ENCODE measurements around the gene KLF9. TPM values are rescaled to one million over a fixed set of nuclear protein-coding genes. Genes with fewer than 3 reads are reported as not detected.
A peak's percentile ranks its signal among the peaks of the same experiment; 100 is the strongest.

The KLF9 gene
- total and polyA plus RNA-seq, 9 donors: 15.1 to 171 (median 59.0) TPM

DNA sequence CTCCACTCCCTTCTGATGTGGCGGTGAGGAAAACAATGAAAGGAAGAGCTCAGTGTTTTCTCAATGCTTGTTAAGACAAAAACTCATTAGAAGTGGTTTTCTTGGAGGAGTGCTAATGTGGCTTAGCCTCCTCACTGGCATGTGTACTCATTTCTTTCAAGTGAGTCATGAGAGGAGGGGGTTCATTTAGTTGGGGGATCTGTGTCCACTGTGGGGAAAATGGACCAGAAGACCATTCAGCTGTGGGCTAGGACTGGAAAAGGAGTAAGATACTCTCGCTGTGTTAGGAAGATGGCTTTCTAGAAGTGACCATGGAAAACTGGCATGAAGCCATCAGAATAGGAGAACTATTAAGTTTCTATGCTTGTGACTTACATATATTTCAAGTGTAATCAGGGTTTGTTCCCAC lies 23.5 kb downstream of the KLF9 start:
- intact Hi-C loops (cut with DNase I): no loop called here
- no peak for DNase-seq
- no peak overlapping the region for H3K4me3 ChIP-seq
- no peak for TF ChIP-seq EP300 (IDR thresholded peaks at IDR 0.05)
- TF ChIP-seq, protein P1, sequence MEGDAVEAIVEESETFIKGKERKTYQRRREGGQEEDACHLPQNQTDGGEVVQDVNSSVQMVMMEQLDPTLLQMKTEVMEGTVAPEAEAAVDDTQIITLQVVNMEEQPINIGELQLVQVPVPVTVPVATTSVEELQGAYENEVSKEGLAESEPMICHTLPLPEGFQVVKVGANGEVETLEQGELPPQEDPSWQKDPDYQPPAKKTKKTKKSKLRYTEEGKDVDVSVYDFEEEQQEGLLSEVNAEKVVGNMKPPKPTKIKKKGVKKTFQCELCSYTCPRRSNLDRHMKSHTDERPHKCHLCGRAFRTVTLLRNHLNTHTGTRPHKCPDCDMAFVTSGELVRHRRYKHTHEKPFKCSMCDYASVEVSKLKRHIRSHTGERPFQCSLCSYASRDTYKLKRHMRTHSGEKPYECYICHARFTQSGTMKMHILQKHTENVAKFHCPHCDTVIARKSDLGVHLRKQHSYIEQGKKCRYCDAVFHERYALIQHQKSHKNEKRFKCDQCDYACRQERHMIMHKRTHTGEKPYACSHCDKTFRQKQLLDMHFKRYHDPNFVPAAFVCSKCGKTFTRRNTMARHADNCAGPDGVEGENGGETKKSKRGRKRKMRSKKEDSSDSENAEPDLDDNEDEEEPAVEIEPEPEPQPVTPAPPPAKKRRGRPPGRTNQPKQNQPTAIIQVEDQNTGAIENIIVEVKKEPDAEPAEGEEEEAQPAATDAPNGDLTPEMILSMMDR (IDR thresholded peaks at IDR 0.05): no peak
- TF ChIP-seq POLR2A (IDR thresholded peaks at IDR 0.05): no peak
- no peaks in the 10 kb centered on the region for H3K27me3 ChIP-seq
- no peak overlapping the region for H3K27ac ChIP-seq
- WGBS, 3 donors: 68 to 81% (median 75%) methylated on average over 2 of the region's 2 CpGs
- peaks cover 12% of the 10 kb centered on the region for H3K4me1 ChIP-seq (ENCODE audit: insufficient read depth)
- H3K36me3 ChIP-seq: no peaks in the 10 kb centered on the region
- no peaks in the 10 kb centered on the region for H3K9me3 ChIP-seq

DNA sequence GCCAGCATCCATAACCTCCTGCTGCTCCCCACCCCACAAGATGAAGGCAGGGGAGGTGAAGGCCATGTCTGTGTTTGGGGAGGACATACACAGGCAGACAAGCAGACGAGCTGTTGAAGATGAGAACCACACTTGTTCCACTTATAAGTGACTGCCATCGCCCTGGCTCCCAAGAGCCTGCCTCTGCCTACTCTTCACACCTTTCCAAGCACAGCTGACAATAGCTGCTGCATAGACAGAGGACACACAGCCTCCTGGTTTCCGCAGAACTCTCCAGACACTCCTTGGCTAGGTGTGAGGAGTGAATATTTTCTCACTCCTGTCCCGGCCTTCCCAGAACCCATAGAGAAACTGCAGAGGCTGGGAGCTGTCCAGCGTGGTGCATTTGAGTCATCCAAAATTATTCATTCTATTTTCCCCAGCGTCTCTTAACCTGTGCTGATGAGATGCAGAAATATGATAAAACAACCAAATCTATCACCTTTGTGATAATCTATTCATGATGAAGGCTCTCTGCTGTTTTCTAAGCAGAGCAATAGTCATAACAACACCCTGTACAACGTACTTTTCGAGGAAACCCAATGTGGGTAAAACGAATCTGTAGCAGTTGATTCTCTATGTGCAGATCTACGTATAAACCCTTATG lies 24.7 kb downstream of the KLF9 start:
- DNase-seq: no peak
- no peak overlapping the region for H3K4me3 ChIP-seq
- no peaks in the 10 kb centered on the region for H3K9me3 ChIP-seq
- H3K27ac ChIP-seq: no peak overlapping the region
- H3K36me3 ChIP-seq: no peaks in the 10 kb centered on the region
- H3K27me3 ChIP-seq: no peaks in the 10 kb centered on the region
- WGBS, 3 donors: 34 to 45% (median 44%) methylated on average over 10 of the region's 10 CpGs
- no peak for TF ChIP-seq POLR2A (IDR thresholded peaks at IDR 0.05)
- TF ChIP-seq, protein P1 (IDR thresholded peaks at IDR 0.05): no peak
- TF ChIP-seq EP300 (IDR thresholded peaks at IDR 0.05): no peak
- peaks cover 12% of the 10 kb centered on the region for H3K4me1 ChIP-seq (ENCODE audit: insufficient read depth)
- intact Hi-C loops (cut with DNase I): no loop called here

DNA sequence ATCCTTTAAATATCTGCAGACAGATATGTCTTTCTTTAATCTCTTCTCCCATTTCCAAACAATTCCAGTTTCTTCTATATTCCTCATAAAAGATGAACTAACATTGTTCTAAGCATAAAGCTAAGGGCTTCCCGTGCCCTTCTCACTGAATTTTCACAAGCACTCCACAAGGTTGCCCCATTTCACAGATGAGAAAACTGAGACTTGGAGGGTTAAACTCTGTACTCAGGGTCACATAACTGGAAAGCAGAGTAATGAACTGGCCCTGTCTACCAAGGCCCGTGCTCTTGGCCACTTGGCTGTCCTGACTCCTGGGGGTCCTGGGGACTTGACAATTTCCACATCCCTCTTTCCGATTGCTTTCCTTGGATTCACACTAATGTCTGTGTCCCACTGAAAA lies 25.3 kb downstream of the KLF9 start:
- no peak for DNase-seq
- Histone ChIP-seq H3K27me3 (no peaks in the 10 kb centered on the region), H3K4me1 (ENCODE audit: insufficient read depth) (peaks cover 12% of the 10 kb centered on the region), H3K4me3 (no peak overlapping the region), H3K9me3 (no peaks in the 10 kb centered on the region), H3K36me3 (no peaks in the 10 kb centered on the region), H3K27ac (no peak overlapping the region)
- TF ChIP-seq EP300 (IDR thresholded peaks at IDR 0.05) (no peak), POLR2A (IDR thresholded peaks at IDR 0.05) (no peak)
- TF ChIP-seq, protein P1 (IDR thresholded peaks at IDR 0.05): no peak
- intact Hi-C loops (cut with DNase I): no loop called here
- 60 to 67% (median 66%) methylated on average over 3 of the region's 3 CpGs for WGBS, 3 donors

DNA sequence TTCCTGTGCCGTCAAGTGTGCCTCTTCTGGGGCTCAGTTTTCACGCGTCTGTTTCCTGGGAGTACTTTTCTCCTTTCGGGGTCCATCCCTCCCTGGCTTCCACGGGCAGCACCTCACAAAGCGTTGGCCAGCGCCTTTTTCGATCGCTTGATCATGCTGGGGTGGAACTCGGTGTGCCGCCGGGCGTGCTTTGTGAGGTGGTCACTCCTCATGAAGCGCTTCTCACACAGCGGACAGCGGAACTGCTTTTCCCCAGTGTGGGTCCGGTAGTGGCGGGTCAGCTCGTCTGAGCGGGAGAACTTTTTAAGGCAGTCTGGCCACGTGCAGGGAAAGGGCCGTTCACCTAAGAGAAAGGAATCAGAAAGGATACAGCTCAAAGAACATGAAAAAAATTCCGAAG lies 26.8 kb downstream of the KLF9 start:
- intact Hi-C loops (cut with DNase I): no loop called here
- peaks cover 12% of the 10 kb centered on the region for H3K4me1 ChIP-seq (ENCODE audit: insufficient read depth)

More for the DNA sequence above, 26.8 kb downstream of the KLF9 start:
- WGBS, 3 donors: 92 to 93% (median 93%) methylated on average over 23 of the region's 23 CpGs
- Histone ChIP-seq H3K27me3 (no peaks in the 10 kb centered on the region), H3K27ac (no peak overlapping the region), H3K9me3 (no peaks in the 10 kb centered on the region), H3K4me3 (no peak overlapping the region), H3K36me3 (no peaks in the 10 kb centered on the region)
- peak in 1 of 5 donors; percentile 52 for DNase-seq
- TF ChIP-seq, protein P1 (IDR thresholded peaks at IDR 0.05): no peak
- no peak for TF ChIP-seq EP300 (IDR thresholded peaks at IDR 0.05)
- TF ChIP-seq POLR2A (IDR thresholded peaks at IDR 0.05): no peak

Measured in ovary (tissue), 9 donors.